AG10803 (cell line): ENCODE measurements around the gene STEAP1B.

ENCODE experiments used
- DNase-seq: peaks from one replicate; pipeline ENCODE4 v3.0.0; 2010; ENCODE audit warnings: low read depth
- H3K4me3 ChIP-seq: 2 replicates; pipeline ENCODE4 v1.5.1; 2011; ENCODE audit warnings: mild to moderate bottlenecking, low read length, control low read depth
- CTCF ChIP-seq: conservative IDR thresholded peaks from 2 replicates; pipeline ENCODE4 v1.5.1; 2011; ENCODE audit warnings: mild to moderate bottlenecking, low read length, control low read depth, inconsistent platforms

Gene STEAP1B

GRCh38 chr7:22386865-22387264, 113.1 kb downstream of the STEAP1B start:
- no peak for DNase-seq
- H3K4me3 ChIP-seq: no peak overlapping the region
- no peak for TF ChIP-seq CTCF

- H3K4me3 ChIP-seq: no peak overlapping the region
- TF ChIP-seq CTCF: no peak
- DNase-seq: no peak
These were observed 113.7 kb downstream of the STEAP1B start for GRCh38 chr7:22386206-22386858.

GRCh38 chr7:22385326-22385725, 114.7 kb downstream of the STEAP1B start:
- TF ChIP-seq CTCF: no peak
- H3K4me3 ChIP-seq: no peak overlapping the region
- no peak for DNase-seq

- DNase-seq: no peak
- no peak overlapping the region for H3K4me3 ChIP-seq
- TF ChIP-seq CTCF: no peak
These were observed 119.7 kb downstream of the STEAP1B start for GRCh38 chr7:22380333-22380732.

GRCh38 chr7:22378199-22378980, 121.6 kb downstream of the STEAP1B start:
- no peak for TF ChIP-seq CTCF
- no peak overlapping the region for H3K4me3 ChIP-seq
- DNase-seq: no peak

GRCh38 chr7:22377703-22378102, 122.3 kb downstream of the STEAP1B start:
- DNase-seq: no peak
- TF ChIP-seq CTCF: no peak
- H3K4me3 ChIP-seq: no peak overlapping the region

- no peak for TF ChIP-seq CTCF
- DNase-seq: peak; percentile 57
- no peak overlapping the region for H3K4me3 ChIP-seq
These were observed 124.5 kb downstream of the STEAP1B start for GRCh38 chr7:22375359-22376048.
